GM21390 (cell line): ENCODE measurements around the gene DUT.

Experiments
- ATAC-seq: cut with Tn5 transposase; IDR thresholded peaks from one replicate; pipeline ENCODE4 v1.9.1; 2021; ENCODE audit not compliant: unreplicated experiment

Gene DUT

GRCh38 chr15:48330855-48331795, at the start of gene DUT:
Gene DUT (plus strand): TSS chr15:48331429. CDS start chr15:48331516, 87 bp downstream.
- peak; percentile 85 for ATAC-seq

GRCh38 chr15:48281674-48282073, 49.6 kb upstream of the DUT start:
- no peak for ATAC-seq

- no peak for ATAC-seq
Measured at GRCh38 chr15:48282216-48282615, 49.0 kb upstream of the DUT start.

GRCh38 chr15:48283396-48284145, 47.7 kb upstream of the DUT start:
- ATAC-seq, result no peak

GRCh38 chr15:48285329-48286214, 45.7 kb upstream of the DUT start:
- peak; percentile 78 for ATAC-seq

GRCh38 chr15:48289628-48290027, 41.6 kb upstream of the DUT start:
- ATAC-seq, result no peak

GRCh38 chr15:48292458-48292857, 38.8 kb upstream of the DUT start:
- ATAC-seq, result no peak

- ATAC-seq, result no peak
Measured at GRCh38 chr15:48297668-48298067, 33.6 kb upstream of the DUT start.

GRCh38 chr15:48298914-48299313, 32.3 kb upstream of the DUT start:
- ATAC-seq, result no peak

GRCh38 chr15:48300038-48300437, 31.2 kb upstream of the DUT start:
- no peak for ATAC-seq

GRCh38 chr15:48304398-48304797, 26.8 kb upstream of the DUT start:
- ATAC-seq, result no peak

- no peak for ATAC-seq
Measured at GRCh38 chr15:48306639-48307038, 24.6 kb upstream of the DUT start.

GRCh38 chr15:48307586-48307985, 23.6 kb upstream of the DUT start:
- no peak for ATAC-seq

GRCh38 chr15:48309740-48310139, 21.5 kb upstream of the DUT start:
- ATAC-seq, result no peak

GRCh38 chr15:48313216-48313615, 18.0 kb upstream of the DUT start:
- no peak for ATAC-seq

GRCh38 chr15:48315041-48315440, 16.2 kb upstream of the DUT start:
- ATAC-seq, result no peak

- no peak for ATAC-seq
Measured at GRCh38 chr15:48317221-48317620, 14.0 kb upstream of the DUT start.

- ATAC-seq, result no peak
Measured at GRCh38 chr15:48318131-48318530, 13.1 kb upstream of the DUT start.

GRCh38 chr15:48323294-48323693, 7.9 kb upstream of the DUT start:
- ATAC-seq, result no peak

- ATAC-seq, result no peak
Measured at GRCh38 chr15:48324949-48325348, 6.3 kb upstream of the DUT start.

GRCh38 chr15:48325400-48325799, 5.8 kb upstream of the DUT start:
- ATAC-seq, result peak; percentile 54
